H54 (cell line): ENCODE data around the gene PDGFRB.

Experiments used
- DNase-seq: peaks from one replicate; pipeline ENCODE4 v3.0.0; 2011; ENCODE audit warnings: low spot score, mixed read lengths; ENCODE audit not compliant: insufficient read length
- FAIRE-seq: peaks from 3 replicates; lab custom pipeline; 2011; peaks lifted over from hg19 to GRCh38; lab: Jason Lieb, UNC
- POLR2A ChIP-seq: IDR thresholded peaks from 2 replicates; pipeline ENCODE4 v1.6.1; 2011; ENCODE audit warnings: low read depth, mild to moderate bottlenecking, low read length

Gene PDGFRB

GRCh38 chr5:150141544-150142184 is 14.0 kb downstream of the PDGFRB start:
- no peak for FAIRE-seq
- peak; percentile 58 for DNase-seq

GRCh38 chr5:150140830-150141229 is 14.8 kb downstream of the PDGFRB start:
- TF ChIP-seq POLR2A: no peak
- FAIRE-seq: no peak
- no peak for DNase-seq

More at GRCh38 chr5:150141544-150142184, 14.0 kb downstream of the PDGFRB start:
- TF ChIP-seq POLR2A: no peak

- DNase-seq (no peak), FAIRE-seq (no peak)
- TF ChIP-seq POLR2A: no peak
Measured at GRCh38 chr5:150139334-150139733, 16.3 kb downstream of the PDGFRB start.

- no peak for TF ChIP-seq POLR2A
- no peak for FAIRE-seq
Measured at GRCh38 chr5:150138551-150139265, 16.9 kb downstream of the PDGFRB start.

GRCh38 chr5:150137997-150138396 is 17.6 kb downstream of the PDGFRB start:
- no peak for TF ChIP-seq POLR2A
- DNase-seq: no peak
- FAIRE-seq: no peak

More at GRCh38 chr5:150138551-150139265, 16.9 kb downstream of the PDGFRB start:
- DNase-seq: peak; percentile 49

GRCh38 chr5:150137168-150137957 is 18.3 kb downstream of the PDGFRB start:
- TF ChIP-seq POLR2A: no peak
- no peak for DNase-seq
- no peak for FAIRE-seq

- no peak for TF ChIP-seq POLR2A
- FAIRE-seq: no peak
- no peak for DNase-seq
Measured at GRCh38 chr5:150136305-150137167, 19.1 kb downstream of the PDGFRB start.

GRCh38 chr5:150135557-150136304 is 19.9 kb downstream of the PDGFRB start:
- no peak for DNase-seq
- TF ChIP-seq POLR2A: no peak
- FAIRE-seq: no peak

- DNase-seq: no peak
- FAIRE-seq: no peak
- no peak for TF ChIP-seq POLR2A
Measured at GRCh38 chr5:150134198-150134588, 21.5 kb downstream of the PDGFRB start.

GRCh38 chr5:150133581-150134197 is 22.0 kb downstream of the PDGFRB start:
- DNase-seq (no peak), FAIRE-seq (no peak)
- TF ChIP-seq POLR2A: no peak

- DNase-seq (no peak), FAIRE-seq (no peak)
- no peak for TF ChIP-seq POLR2A
Measured at GRCh38 chr5:150132740-150133139, 22.9 kb downstream of the PDGFRB start.
